Hematopoietic multipotent progenitor cell treated with erythropoietin and hydrocortisone succinate and interleukin-3 and kit ligand, for 6 days (in vitro differentiated cells): ENCODE results near the gene AGPS.
"Not testable (repeated sequence)": the region's sequence is repeated elsewhere in the genome, so short reads cannot be mapped to it uniquely, and the experiment has no call there.

Experiments
- DNase-seq: peaks from one replicate; pipeline ENCODE4 v3.0.0-alpha.2; 2015

AGPS gene

GRCh38 chr2:177392373-177393202 lies at the start of gene AGPS:
Gene AGPS, plus strand, starts transcription at chr2:177392773. Its CDS starts 17 bp downstream, at chr2:177392790.
- peak; percentile 89 for DNase-seq

- DNase-seq, result no peak
Measured at GRCh38 chr2:177343773-177344172, 48.8 kb upstream of the AGPS start.

- no peak for DNase-seq
Measured at GRCh38 chr2:177344316-177344715, 48.3 kb upstream of the AGPS start.

- no peak for DNase-seq
Measured at GRCh38 chr2:177346192-177346591, 46.4 kb upstream of the AGPS start.

- DNase-seq, result no peak
Measured at GRCh38 chr2:177347570-177347969, 45.0 kb upstream of the AGPS start.

GRCh38 chr2:177348118-177348654 lies 44.4 kb upstream of the AGPS start:
- peak; percentile 50 for DNase-seq

GRCh38 chr2:177348733-177349693 lies 43.6 kb upstream of the AGPS start:
- no peak for DNase-seq

- DNase-seq, result not testable (repeated sequence)
Measured at GRCh38 chr2:177350624-177351023, 41.9 kb upstream of the AGPS start.

- not testable (repeated sequence) for DNase-seq
Measured at GRCh38 chr2:177351121-177351520, 41.5 kb upstream of the AGPS start.

- peak; percentile 50 for DNase-seq
Measured at GRCh38 chr2:177352441-177353186, 40.0 kb upstream of the AGPS start.

- no peak for DNase-seq
Measured at GRCh38 chr2:177353187-177353478, 39.4 kb upstream of the AGPS start.

- not testable (repeated sequence) for DNase-seq
Measured at GRCh38 chr2:177354541-177354940, 38.0 kb upstream of the AGPS start.

- DNase-seq, result no peak
Measured at GRCh38 chr2:177355874-177356273, 36.7 kb upstream of the AGPS start.

GRCh38 chr2:177359836-177360595 lies 32.6 kb upstream of the AGPS start:
- no peak for DNase-seq

GRCh38 chr2:177362499-177362898 lies 30.1 kb upstream of the AGPS start:
- no peak for DNase-seq

GRCh38 chr2:177363332-177363731 lies 29.2 kb upstream of the AGPS start:
- no peak for DNase-seq

GRCh38 chr2:177365764-177366163 lies 26.8 kb upstream of the AGPS start:
- not testable (repeated sequence) for DNase-seq

- DNase-seq, result not testable (repeated sequence)
Measured at GRCh38 chr2:177368023-177368422, 24.6 kb upstream of the AGPS start.

GRCh38 chr2:177379354-177379753 lies 13.2 kb upstream of the AGPS start:
- DNase-seq, result no peak

- DNase-seq, result no peak
Measured at GRCh38 chr2:177380181-177380580, 12.4 kb upstream of the AGPS start.

- no peak for DNase-seq
Measured at GRCh38 chr2:177383935-177384334, 8.6 kb upstream of the AGPS start.

- DNase-seq, result no peak
Measured at GRCh38 chr2:177385151-177385550, 7.4 kb upstream of the AGPS start.
